Measurements from ENCODE around the gene PAK6.

PAK6 gene

DNA sequence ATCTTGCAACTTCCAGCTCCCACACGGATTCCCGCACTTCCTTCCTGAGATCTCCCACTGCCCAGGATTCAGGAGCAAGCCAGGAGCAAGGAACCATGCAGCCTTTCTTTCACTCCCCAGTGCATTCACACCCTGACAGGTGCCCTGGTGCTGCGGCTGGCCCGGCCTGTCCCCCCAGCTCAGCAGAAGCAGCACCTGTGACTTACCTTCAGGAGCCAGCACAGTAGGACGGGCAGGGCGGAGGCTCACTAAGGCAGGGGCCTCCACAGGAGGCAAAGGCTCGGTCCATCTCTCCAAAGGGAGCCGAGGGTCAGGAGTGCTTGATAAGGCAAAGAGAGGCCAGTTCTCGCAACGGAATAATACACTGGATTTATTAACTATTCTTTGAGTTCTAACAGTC, 39.2 kb downstream of the PAK6 start:
- DNase-seq: no peak

DNA sequence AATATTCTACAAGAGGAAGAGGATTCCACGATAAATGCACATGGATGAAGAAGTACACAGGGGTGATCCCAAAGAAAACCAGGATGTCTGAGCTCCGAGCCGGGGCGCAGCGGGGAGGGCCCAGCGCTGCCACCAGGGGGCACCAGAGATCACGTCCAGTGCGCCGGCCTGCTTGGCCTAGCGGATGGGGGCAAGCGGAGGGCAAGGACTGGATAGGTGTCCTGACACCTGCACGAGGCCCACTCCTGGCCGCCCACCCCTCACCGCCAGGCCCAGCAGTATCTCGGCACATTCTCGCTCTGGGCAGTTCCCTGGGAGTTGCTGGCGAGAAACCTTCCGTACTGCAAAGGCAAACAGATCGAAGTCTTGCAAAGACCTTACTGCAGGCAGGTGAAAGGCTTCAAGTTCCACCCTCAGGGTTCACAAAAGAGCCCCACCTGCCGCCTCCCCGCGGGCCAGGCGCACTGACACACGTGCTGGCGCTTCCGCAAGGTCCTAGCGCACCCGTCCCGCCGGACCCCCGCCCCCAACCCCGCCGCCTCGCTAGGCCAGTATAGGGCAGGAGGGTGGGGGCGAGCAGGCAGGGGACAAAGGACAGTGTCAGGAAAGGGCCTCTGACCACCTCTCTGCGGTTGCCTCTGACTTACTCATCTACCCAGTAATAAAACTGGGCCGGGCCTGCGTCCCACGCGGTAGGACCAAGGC, 40.7 kb downstream of the PAK6 start:
- DNase-seq: no peak

DNA sequence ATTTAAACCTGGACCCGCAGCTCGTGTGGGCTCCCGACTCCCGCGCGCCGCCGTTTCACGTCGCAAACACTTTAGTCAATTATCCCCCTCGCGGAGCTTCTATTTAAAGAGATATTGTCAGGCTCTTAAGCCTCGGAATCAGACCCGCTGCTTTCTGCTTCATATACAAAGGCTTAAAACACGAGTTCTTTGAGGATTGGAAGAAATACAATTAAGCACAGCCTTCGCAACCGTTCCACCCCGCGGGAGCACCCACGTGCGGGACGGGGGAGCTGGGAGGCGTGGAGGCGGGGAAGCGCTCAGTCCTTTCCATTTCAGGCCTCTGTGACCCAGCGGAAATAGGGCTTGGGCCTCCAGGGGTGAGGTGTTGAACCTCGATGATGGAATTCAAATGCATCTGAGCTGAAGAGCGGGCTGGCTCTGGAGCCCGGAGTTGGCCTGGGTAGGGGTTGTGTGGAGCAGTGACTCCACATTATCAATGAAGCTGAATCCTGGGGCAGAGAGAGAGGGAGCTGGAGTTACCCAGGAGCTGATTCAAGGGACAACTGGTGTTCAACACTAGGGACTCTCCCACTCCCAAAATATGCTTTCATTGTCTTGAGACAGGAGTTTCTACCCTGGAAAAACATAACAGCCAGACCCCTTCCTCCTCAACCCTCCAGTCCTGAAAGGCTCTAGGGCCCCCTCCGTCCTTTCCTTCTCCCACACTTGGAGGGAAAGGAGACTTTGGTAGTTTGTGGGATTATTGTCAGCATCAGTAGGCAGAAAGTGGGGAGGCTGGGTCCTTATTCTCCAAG, 41.6 kb downstream of the PAK6 start:
- DNase-seq: no peak

DNA sequence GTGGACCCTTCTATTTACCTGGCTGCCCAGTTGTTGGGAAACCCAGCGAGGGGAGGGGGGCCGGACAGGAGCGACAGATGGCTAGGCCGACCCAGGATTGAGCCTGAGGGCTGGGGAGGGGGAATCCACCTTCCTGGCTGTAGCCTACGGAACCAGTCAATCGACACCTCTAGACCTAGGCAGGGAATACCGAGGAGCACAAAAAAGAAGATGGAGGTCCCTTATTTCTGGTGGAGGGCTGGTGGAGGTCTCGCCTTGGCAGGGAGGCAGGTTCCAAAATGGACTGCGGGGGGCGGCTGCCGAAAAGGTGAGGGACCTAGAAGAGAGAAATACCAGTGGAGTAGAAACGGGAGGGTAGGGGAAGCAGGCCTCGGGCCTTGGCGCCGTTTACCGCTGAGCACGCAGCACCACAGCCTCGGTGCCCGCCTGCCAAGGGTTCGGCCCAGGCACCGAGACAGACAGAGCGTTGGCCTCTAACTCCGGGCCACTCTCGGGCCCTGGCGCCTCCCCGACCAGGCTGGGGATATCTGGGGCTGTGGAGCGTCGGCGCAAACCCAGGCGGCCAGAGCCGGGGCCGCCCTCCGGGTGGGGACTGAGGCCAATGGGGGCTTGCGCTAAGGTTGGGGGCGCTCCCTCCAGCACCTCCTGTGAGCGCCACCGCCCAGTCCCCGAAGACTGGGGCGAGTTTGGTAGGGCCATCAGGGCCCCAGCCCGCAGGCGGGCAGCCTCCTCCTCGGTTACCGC, 42.4 kb downstream of the PAK6 start:
- no peak for DNase-seq

DNA sequence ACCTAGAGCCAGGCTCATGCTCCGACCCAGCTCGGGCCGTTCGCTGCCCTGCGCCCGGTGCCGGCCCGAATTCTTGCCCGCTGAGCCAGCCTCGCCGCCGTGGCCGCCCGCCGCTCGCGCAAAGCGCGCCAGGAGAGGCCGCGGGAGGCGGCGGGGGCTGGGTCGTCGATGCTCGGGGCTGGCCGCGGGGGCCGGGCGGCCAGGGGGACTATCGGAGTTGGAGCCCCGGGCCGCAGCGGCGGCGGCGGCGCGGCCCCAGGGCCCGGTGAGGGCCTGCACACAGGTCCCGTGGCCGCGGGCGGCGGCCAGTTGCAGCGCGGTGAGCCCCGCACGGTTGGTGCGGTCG, 42.9 kb downstream of the PAK6 start:
- no peak for DNase-seq

DNA sequence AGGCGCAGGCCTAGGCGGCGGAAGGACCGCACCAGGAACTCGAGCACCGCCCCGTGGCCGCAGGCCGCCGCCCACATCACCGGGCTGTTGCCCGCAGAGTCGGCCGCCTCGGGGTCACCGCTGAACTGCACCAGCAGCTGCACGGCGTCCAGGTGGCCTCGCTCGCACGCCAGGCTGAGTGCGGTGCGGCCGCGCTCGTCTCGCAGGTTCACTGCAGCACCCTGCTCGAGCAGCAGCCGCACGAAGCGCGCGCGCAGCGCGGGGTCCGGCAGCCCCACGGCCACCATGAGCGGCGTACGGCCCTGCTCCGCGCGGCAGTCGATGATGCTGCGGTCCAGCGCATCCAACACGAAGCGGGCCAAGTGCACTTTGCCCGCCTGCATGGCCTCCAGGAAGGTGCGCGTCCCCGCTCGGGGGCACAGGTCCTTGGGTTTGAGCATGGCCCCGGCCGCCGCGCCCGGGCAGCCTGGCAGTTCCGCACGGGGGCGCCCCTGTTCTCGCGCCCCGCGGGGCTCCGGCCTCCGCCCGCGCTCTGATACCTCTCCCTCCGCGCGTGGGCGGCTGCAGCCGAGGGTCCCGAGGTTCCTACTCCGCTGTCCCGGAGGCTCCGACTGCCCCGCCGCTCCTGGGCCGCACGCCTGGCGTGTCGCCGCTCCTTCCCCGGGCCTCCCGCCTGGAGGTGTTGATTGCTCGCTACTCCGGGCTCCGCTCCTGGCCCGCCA, 43.4 kb downstream of the PAK6 start:
- DNase-seq: no peak

DNA sequence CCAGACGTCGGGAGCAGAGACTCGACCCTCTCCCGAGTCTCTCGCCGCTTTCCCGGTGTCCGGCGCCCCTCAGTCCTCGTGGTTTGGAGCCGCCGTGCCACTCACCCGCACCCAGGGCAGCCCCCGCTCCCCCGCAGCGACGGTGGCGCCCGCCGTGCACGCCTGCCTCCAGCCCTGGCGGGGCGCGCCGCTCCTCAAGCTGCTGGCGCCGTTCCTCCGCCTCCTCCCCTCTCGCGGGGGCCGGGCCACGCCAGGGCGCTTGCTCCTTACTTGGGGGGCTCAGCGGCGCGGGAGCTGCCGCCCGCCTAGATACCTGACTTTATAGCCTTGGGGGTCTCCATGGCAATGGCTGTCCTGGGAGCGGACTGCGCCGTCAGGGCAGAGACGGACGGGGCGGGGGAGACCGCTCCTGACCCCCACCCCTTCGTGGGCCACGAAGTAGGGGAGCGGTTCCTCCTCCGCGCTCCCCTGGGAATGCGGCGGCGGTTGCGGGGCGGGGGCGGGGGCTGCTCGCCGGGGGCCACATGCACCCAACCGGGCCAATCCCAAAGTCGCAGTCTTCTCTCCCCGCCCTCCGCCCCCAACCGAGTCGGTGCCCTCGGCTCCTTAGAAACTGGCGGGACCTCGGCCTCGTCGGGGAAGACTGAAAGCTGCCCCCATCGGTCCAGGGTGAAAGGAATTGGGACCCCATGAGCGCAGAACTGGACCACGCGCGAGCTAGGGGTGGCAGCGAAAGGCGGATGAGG, 44.2 kb downstream of the PAK6 start, which contains the start of gene ANKRD63:
Gene ANKRD63 (minus strand): TSS at position 196 of the 746 bp plus-strand sequence. CDS start 478 bp downstream, outside the sequence.
- no peak for DNase-seq

DNA sequence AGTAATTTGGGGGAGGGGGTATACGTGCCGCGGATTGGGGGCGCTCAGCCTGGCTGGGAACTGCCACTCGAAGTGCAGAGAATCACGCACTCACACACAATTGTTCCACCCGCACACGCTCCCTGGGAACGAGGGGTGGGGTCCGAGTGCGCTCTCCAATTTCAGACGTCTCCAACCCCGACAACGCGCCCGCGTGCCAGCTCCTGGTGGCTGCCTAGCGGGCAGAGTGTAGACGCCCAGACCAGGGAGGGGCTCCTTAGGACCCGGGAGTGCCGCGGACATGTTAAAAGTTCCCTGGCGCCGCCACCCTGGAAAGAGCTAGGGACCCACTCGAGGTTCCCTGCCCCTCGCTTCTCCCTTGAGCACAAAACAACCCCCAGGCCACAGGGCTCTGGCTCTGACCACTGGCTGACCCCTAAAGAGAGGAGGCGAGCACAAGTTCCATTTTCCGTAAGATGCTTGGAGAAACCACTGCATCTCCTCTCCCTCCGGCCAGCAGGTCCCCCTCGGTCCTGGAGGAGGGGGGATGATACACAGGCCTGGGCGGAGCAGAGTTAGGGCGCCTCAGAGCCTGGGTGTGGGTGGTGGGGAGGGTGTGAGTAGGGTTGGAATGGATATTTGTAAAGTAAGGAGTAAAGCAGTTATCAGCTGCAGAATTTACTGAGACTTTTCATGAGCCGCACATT, 44.9 kb downstream of the PAK6 start:
- no peak for DNase-seq

DNA sequence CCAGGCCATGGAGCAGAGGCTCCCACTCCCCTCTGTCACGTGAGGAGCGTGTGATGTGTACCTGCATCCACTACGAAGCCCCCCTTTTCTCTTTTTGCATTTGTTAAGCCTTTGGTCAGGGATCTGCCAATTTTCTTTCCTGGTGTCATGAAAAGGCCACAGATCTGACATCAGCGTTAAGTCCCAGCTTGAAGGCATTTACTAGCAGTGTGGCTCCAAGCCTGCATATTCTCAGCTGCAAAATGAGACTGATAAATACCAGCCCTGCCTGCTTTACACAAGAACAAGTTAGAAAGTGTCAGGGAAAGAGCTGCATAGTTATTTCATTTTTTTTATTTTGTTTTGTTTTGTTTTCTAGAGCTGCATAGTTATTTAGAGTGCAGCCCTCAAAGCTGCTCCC, 46.3 kb downstream of the PAK6 start:
- DNase-seq: no peak

DNA sequence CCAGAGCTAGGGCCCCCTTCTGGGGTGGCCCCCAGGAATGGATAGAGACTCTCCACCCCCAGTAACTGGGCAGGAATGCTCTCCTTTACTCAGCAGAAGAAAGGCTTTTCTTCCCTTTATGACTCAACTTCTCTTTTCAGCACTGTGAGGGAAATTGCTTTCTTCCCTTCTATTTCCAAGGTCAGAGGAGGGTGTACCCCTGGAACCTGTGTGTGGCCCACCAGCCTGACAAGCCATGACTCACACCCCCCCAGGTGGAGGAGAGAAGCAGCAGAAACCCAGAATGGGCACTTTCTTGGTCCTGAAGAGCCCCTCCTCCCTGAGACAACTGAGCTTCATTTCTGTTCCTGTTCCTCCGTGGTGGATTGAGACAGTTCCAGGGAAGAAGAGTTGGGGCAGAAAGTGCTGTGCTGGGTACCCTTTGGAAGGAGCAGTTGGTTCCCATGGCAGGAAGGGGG, 46.7 kb downstream of the PAK6 start:
- DNase-seq: no peak

DNA sequence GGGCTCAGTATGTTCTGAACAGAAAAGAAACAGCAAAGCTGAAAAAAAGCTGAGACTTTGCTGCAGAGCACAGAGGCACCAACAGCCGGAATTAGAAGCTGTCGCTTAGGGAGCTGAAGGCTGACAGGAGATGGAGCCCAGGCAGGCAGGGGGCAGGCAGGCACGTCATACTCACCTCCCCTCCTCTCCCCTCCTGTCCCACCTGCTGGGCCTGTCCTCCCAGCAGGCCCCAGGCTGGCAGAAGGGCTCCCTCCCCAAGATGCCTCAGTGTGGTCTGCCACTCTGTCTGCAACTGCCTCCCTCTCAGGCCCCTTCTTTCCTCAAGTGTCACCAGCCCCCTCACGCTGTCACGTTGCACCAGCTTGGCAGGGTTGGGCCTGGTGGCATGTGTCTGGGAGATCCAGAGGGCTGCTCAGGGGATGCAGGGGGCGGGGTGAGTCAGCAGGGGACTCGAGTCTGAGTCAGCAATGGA, 47.2 kb downstream of the PAK6 start:
- no peak for DNase-seq

DNA sequence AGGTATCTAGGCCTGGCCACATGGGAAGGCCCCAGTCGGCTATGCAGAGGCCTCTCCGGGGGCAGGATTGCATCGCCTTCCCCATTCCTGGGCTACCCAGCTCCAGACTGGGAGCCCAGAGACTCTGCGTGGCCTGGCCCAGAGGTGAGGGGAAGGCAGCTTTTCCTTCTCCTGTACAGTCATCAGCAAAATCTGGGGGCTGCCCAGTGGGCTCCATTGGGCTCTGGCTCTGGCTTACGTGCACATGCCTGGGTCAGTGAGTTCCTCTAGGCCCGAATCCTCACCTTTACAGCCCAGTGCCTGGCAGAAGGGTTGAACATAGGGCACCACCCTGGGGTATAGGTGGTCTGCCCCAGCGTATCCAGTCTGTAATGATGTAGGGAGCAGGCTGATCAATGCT, 47.9 kb downstream of the PAK6 start:
- no peak for DNase-seq

DNA sequence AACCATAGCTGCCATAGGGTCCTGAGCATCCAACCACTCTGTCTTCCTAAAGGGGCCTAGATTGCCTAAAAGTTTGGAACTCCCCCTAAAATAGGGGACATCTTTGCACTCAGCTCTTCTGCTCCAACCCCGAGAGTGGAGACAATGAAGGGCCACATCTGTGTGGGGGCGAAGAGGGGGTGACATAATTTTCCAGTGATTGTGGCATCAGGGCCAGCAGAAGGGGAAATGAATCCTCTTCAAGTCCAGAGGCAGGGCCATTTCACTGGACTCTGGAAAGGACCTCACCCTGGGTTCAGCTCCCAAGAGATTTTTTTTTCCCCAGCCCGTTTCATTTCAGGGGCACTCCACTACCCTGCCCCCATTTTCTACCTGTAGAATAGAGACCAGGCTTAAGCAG, 48.6 kb downstream of the PAK6 start:
- DNase-seq: no peak

DNA sequence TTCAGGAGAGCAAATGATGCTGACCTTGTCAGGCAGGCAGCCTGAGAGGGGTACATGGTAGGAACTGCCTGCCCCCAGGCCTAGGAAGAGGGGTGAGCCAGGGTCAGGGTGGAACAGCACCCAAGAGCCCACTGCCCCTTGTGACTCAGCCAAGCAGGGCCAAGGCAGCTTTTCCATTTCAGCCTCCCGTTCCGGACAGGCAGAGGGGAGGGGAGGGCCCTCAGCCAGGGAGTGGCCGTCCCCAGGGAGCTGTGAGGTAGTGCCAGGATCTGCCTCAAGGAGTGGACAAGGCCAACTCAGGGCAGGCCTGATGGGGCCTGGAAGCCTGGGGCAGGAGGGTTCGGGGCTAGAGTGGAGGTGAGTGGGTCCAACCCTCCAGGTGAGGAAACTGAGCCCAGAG, 49.1 kb downstream of the PAK6 start:
- DNase-seq: no peak

DNA sequence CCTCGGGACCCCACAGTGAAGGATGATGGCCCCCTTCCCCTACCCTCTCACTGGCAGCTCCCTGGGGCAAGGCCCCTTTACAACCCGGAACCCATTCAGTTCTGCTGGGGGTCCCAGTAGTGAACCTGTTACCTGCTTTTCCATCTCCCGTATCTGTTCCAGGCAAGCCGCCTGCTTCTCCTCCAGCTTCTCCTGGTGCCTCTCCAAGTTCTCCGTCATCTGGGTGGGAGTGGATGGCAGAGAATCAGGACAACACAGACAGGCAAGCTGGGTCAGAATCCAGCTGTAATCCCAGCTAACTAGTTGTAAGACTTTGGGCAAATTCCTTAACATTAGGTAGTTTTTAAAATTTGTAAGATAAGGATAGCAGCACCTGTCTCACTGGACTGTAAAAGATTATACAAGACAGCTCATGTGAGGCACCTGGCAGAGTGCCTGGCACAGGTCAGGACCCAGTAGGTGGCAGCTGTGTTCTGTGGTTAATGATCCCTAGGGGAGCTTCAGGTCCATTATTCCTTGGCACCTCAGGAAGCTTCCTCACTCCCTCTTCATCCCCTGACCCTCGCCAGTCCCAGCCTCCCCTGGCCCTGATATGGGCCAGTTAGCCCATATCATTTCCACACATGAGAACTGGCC, 50.4 kb downstream of the PAK6 start:
- no peak for DNase-seq

DNA sequence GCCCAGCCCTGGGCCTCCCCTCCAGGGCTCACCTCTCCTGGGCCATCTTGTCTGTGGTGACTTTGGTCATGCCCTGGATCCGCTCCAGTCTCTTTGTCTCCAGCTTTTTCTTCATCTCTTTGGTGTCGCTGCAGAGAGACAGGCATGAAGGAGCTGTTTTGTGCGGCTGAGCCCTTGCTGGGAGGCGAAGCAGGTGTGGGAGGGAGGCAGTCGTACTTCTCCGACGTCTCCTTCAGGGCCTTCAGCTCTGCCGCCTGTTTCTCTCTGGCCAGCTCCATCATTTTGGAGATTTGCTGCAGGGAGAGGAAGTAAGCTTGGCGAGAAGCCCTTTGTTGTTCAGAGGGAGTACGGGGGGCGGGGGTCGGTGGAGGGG, 51.7 kb downstream of the PAK6 start:
- DNase-seq: no peak

DNA sequence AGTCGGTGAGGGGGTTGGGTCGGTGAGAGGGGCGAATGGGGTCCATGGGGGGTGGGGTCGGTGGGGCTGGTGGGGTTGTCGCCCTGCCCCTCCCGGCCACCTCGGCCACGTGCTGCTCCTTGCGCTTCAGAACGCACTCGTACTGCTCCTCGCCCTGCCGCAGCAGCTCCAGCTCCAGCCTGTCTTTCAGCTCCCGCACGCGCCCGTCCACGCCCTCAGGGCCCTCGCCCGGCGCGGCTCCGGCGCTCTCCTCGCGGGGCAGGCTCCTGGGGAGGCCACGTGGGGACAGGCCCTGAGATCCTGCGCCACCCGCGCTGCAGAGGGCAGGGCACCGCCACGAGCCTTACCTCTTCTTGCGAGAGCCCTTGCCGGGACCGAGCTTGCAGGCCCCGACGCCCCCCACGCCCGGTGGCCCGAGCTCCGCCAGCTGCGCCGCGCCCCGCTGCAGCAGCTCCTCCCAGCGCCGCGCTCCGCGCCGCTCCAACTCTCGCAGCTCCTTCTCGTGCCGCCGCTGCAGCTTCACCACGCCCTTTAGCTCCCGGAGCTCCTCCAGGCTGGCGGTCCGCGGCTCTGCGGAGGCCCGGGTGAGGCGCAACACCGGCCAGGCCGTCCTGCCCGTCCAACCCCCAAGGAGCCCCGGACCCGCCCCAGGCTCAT, 52.2 kb downstream of the PAK6 start:
- no peak for DNase-seq

DNA sequence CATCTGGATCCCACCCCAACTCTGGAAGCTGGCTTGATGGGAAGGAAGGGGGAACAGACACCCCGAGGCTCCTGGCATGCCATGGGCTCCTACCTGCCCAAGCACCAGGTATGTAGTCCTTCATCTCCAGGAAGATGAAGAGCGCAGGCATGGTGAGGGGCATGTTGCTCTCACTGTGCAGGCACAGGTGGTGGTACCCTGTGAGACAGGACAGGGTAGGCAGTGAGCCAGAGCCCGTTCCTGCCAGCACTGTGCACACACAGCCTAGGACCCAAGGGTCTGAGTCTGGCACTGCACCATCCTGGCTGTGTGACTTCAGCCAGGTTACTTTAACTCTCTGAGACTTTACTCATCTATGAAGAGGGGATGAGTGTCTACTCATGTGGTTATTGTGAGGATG, 53.4 kb downstream of the PAK6 start:
- no peak for DNase-seq

DNA sequence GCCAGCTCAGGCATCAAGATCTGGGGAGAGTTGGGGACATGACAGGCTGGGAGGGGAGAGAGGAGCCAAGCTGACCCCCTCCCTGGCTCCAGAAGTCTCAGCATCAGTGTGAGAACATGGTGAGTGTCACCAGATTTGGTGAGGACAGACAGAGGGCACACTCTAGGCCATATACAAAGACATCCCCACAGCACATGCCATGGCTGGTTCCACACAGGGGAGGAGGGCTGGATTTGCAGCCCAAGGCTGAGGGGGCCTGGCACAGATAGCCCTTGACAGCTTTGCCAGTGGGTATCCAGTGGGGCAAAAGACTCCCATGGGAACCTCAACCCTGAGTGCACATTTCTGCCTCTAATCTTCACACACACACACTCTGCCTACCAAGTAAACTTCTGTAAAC, 54.1 kb downstream of the PAK6 start:
- DNase-seq: no peak

Data from NCI-H1436 treated with DMSO at 0.1 percent for 48 hours (cell line).